ENCODE data around the gene IER2.

IER2 gene

GRCh38 chr19:13120817-13121216 lies 29.4 kb upstream of the IER2 start:
- no peak for FAIRE-seq
- TF ChIP-seq TAF1 (IDR thresholded peaks at IDR 0.05; ENCODE audit: borderline replicate concordance, low read depth, low read length) = no peak
- no peak for TF ChIP-seq POLR2A (IDR thresholded peaks at IDR 0.05; ENCODE audit: low read depth, low read length)
- no peak for TF ChIP-seq POLR2AphosphoS5 (IDR thresholded peaks at IDR 0.05; ENCODE audit: low read depth, low read length)

DNA sequence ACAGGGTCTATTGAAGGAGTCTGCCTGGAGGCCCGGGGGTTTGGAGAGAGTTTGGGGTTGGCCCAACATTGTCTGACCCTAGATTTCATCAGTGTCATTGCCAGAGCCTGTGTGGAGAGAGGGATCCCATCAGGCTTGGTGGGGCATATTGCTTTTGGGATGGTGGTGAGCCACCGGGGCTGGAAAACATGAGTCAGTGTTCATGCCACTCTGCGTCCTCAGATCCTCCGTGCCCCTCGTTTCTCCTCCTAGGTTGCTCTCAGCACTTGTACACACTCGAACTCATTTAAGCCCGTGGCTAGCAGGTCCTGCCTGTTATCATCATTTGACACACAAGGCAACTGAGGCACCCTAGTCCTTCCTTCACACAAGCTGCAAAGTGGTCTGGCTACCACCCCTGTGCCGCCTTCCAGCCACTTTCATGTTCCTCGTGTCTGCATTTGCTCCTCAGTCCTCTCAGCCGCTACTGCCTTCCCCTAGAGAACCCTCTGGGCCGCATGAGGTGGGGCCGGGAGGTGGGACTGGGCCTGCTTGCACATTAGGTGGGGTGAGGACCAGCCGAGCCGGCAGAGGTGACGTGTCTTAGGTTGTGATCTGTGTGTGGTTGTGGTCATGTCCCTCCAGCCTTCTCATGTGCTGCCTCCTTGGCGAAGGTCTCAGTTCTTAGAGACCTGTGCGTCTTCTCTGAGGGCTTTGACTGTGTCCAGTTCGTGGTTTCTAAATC lies 28.5 kb upstream of the IER2 start:
- TF ChIP-seq POLR2AphosphoS5 (IDR thresholded peaks at IDR 0.05; ENCODE audit: low read depth, low read length) (no peak), POLR2A (IDR thresholded peaks at IDR 0.05; ENCODE audit: low read depth, low read length) (no peak), TAF1 (IDR thresholded peaks at IDR 0.05; ENCODE audit: borderline replicate concordance, low read depth, low read length) (no peak)
- DNase-seq (ENCODE audit: insufficient read length) = no peak
- no peak for FAIRE-seq

More at GRCh38 chr19:13120817-13121216, 29.4 kb upstream of the IER2 start:
- DNase-seq (ENCODE audit: insufficient read length) = no peak

DNA sequence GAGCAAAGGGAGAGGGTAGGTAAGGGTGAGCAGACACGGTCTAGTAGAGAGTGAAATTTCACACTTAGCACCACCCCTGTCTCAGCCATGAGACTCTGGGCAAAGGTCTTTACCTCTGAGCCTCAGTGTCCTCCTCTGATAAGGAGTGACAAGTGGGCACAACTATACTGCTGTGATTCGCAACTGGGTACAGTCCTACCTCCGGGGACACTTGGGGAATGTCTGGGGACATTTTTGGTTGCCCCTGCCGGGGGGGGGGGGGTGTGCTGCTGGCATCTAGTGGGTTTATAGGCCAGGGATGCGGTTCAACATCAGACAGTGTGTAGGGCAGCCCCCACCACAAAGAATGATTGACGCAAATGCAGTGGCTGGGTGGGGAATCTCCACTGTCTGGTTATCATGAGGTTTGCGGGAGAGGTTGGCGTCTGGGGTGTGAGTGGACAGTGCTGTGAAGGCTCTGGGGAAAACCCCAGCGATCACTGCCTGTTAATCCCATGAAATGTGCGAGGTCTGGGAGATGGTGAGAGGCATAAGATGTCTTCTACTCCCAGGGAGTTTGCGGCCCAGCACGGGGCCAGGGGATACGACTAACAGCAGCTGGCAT lies 27.8 kb upstream of the IER2 start:
- no peak for TF ChIP-seq POLR2AphosphoS5 (IDR thresholded peaks at IDR 0.05; ENCODE audit: low read depth, low read length)
- no peak for TF ChIP-seq POLR2A (IDR thresholded peaks at IDR 0.05; ENCODE audit: low read depth, low read length)
- no peak for TF ChIP-seq TAF1 (IDR thresholded peaks at IDR 0.05; ENCODE audit: borderline replicate concordance, low read depth, low read length)
- FAIRE-seq = no peak

DNA sequence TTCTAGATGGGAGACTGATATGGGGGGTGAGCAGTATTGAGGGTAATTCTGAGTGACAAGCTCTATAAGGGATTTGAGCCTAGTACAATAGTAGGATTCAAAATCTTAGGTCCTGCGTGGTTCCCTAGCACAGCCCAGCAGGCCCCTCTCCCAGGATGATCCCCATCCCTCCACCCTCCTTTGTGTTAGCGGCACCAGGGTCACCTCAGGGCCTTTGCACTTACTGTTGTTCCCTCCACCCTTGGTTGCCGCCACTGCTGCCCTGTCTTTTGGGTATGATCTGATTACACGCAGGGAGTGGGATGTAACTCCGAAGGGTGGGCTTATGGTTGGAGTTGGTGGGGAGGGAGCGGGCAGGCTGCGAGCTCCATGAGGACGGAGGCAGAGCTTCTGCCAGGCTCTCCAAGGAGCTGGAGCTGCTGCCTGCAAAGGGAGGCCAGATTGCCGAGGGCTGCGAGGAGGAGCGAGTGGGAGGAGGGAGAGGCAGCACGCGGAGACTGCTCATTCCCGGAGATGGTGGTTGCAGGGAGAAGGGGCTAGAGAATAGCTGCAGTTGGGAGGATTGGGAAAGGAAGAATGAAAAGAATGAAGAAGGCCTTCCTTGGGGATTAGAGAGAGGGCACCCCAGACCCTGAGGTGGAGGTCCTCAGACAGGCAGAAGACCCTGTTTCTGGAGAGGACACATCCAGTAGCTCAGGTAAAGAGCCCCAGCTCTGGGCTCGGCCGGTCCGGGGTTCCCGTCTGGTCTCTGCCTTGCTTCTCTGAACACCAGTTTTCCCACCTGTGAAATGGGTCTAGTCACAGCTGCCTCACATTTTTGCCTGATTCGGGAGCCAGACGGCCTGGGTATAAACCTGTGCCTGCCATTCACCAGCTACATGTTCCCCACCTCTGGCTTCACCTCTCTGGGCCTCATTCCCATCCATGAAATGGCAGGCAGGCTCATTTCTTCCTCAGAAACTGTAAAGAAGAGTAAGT lies 26.9 kb upstream of the IER2 start:
- TF ChIP-seq POLR2AphosphoS5 (IDR thresholded peaks at IDR 0.05; ENCODE audit: low read depth, low read length) (no peak), TAF1 (IDR thresholded peaks at IDR 0.05; ENCODE audit: borderline replicate concordance, low read depth, low read length) (no peak), POLR2A (IDR thresholded peaks at IDR 0.05; ENCODE audit: low read depth, low read length) (no peak)
- DNase-seq (ENCODE audit: insufficient read length) (no peak), FAIRE-seq (no peak)

More for the DNA sequence above, 27.8 kb upstream of the IER2 start:
- no peak for DNase-seq (ENCODE audit: insufficient read length)

- TF ChIP-seq POLR2A (IDR thresholded peaks at IDR 0.05; ENCODE audit: low read depth, low read length) (no peak), POLR2AphosphoS5 (IDR thresholded peaks at IDR 0.05; ENCODE audit: low read depth, low read length) (no peak), TAF1 (IDR thresholded peaks at IDR 0.05; ENCODE audit: borderline replicate concordance, low read depth, low read length) (no peak)
- DNase-seq (ENCODE audit: insufficient read length) = no peak
- no peak for FAIRE-seq
These were observed 23.2 kb upstream of the IER2 start for GRCh38 chr19:13127051-13127450.

DNA sequence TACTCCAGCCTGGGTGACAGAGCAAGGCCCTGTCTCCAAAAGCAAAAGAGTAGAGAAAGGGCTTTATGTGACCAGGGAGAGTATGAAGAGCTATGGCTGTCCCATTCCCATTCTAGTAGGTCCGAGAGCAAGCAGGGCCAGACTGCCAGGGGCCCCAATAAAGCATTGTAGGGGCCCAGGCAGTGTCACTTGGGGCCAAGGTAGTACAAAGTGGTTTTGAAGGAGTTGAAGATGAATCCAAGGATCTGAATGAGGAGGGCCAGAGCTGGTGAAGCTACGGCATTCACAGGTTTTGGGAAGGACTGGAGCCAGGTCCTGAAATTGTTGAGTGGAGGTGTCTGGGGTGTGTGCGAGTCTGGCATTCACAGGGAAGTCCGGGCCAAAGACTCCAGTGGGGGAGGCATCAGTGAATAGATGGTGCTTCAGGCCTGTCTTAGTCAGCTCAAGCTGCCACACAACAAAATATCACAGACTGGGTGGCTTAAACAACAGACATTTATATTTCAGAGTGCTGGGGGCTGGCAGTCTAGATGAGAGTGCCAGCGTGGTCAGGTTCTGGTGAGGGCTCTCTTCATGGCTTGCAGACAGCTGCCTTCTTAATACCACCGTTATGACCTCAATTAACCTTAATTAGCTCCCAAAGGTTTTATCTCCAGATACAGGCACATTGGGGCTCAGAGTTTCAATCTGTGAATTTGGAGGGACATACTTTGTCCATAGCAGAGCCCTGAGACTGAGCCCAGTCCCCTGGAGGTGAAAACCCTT lies 22.2 kb upstream of the IER2 start:
- no peak for FAIRE-seq
- no peak for TF ChIP-seq TAF1 (IDR thresholded peaks at IDR 0.05; ENCODE audit: borderline replicate concordance, low read depth, low read length)
- no peak for TF ChIP-seq POLR2AphosphoS5 (IDR thresholded peaks at IDR 0.05; ENCODE audit: low read depth, low read length)
- no peak for TF ChIP-seq POLR2A (IDR thresholded peaks at IDR 0.05; ENCODE audit: low read depth, low read length)

GRCh38 chr19:13128583-13128982 lies 21.6 kb upstream of the IER2 start:
- FAIRE-seq (no peak), DNase-seq (ENCODE audit: insufficient read length) (no peak)
- no peak for TF ChIP-seq TAF1 (IDR thresholded peaks at IDR 0.05; ENCODE audit: borderline replicate concordance, low read depth, low read length)

More for the DNA sequence above, 22.2 kb upstream of the IER2 start:
- no peak for DNase-seq (ENCODE audit: insufficient read length)

GRCh38 chr19:13129384-13129783 lies 20.8 kb upstream of the IER2 start:
- TF ChIP-seq POLR2AphosphoS5 (IDR thresholded peaks at IDR 0.05; ENCODE audit: low read depth, low read length) = no peak
- TF ChIP-seq POLR2A (IDR thresholded peaks at IDR 0.05; ENCODE audit: low read depth, low read length) = no peak
- TF ChIP-seq TAF1 (IDR thresholded peaks at IDR 0.05; ENCODE audit: borderline replicate concordance, low read depth, low read length) = no peak
- no peak for DNase-seq (ENCODE audit: insufficient read length)
- no peak for FAIRE-seq

- DNase-seq (ENCODE audit: insufficient read length) (no peak), FAIRE-seq (no peak)
- no peak for TF ChIP-seq TAF1 (IDR thresholded peaks at IDR 0.05; ENCODE audit: borderline replicate concordance, low read depth, low read length)
- no peak for TF ChIP-seq POLR2AphosphoS5 (IDR thresholded peaks at IDR 0.05; ENCODE audit: low read depth, low read length)
- no peak for TF ChIP-seq POLR2A (IDR thresholded peaks at IDR 0.05; ENCODE audit: low read depth, low read length)
These were observed 19.2 kb upstream of the IER2 start for GRCh38 chr19:13130886-13131490.

GRCh38 chr19:13132471-13133180 lies 17.6 kb upstream of the IER2 start:
- DNase-seq (ENCODE audit: insufficient read length) = no peak
- FAIRE-seq = no peak
- no peak for TF ChIP-seq TAF1 (IDR thresholded peaks at IDR 0.05; ENCODE audit: borderline replicate concordance, low read depth, low read length)
- TF ChIP-seq POLR2AphosphoS5 (IDR thresholded peaks at IDR 0.05; ENCODE audit: low read depth, low read length) = no peak
- no peak for TF ChIP-seq POLR2A (IDR thresholded peaks at IDR 0.05; ENCODE audit: low read depth, low read length)

Data from GM12892 (cell line).